ENCODE results near the gene ADARB2. TPM values are rescaled to one million over a fixed set of nuclear protein-coding genes. Genes with fewer than 3 reads are reported as not detected.
A peak's percentile ranks its signal among the peaks of the same experiment; 100 is the strongest.

ADARB2 gene
- total and polyA plus RNA-seq, 10 of the 15 experiments (the other 5 are each of a cell fraction or from before 2014, with no cell fraction given): 0.02 to 4.1 (median 0.76) TPM

DNA sequence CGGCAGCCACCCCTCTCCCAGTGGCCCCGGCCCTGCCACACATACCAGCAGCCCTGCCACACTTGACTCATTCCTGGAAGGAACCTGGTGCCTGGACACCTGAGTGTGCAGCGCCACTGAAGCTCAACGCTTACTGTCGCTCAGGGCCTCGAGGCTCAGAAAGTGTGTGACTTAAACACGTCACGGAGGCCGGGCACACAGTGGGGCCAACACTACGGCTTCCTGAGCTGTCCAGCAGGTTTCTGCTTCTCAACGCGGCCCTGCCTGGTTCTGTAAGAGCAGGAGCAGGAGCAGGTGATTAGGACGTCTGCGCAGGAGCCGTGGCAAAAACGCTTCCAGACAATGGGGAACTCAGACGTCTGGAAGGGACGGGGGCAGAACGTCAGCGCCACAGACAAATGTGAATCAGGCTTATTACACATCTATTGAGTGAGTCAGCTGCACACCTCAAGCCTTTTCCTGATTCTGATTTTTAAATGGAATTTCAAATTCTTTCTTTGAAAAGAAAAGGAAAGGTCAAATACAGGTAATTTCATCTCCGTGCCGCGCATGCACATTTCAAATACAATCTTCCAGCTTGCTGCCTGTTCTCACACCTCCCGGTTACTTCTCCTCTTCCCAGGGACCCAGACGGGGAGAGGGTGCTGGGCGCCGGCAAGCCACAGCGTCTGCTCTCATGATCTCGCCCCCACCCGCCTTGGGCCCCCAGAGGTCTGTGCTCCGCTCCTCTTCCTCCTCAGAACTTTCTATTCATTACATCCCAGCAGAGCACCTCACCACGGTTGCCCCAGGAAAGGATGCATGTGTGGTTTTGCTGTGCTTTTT, 66.6 kb downstream of the ADARB2 start:
- FAIRE-seq (no peak), DNase-seq (ENCODE audit: low read depth, low spot score) (no peak), ATAC-seq (no peak)
- no peak overlapping the region for H3K4me3 ChIP-seq
- peaks cover 20% of the 10 kb centered on the region for H3K4me1 ChIP-seq (ENCODE audit: control insufficient read depth, insufficient read depth, low read length)
- RAD21 ChIA-PET (ENCODE audit: unreplicated experiment): no interaction called here
- H3K9ac ChIP-seq (ENCODE audit: control insufficient read depth, insufficient read depth, low read length): no peak overlapping the region
- H3K4me2 ChIP-seq (ENCODE audit: control insufficient read depth, insufficient read depth): no peak overlapping the region
- CTCF ChIA-PET: no interaction called here
- intact Hi-C loops (cut with micrococcal nuclease; ENCODE audit: unreplicated experiment): no loop called here
- no TSS peak for BruUV-seq (replicated peaks)
- no peaks in the 10 kb centered on the region for H3K9me3 ChIP-seq (replicated peaks; ENCODE audit: control insufficient read depth, insufficient read depth, low read length)
- no peaks in the 10 kb centered on the region for H3K36me3 ChIP-seq (ENCODE audit: control insufficient read depth in 2 of 2, insufficient read depth in 2 of 2, low read length in 1 of 2)
- no peaks in the 10 kb centered on the region for H3K79me2 ChIP-seq (ENCODE audit: control insufficient read depth, insufficient read depth, low read length)
- no peaks in the 10 kb centered on the region for H4K20me1 ChIP-seq (ENCODE audit: control insufficient read depth, insufficient read depth)
- POLR2A ChIA-PET: no interaction called here
- no peak for TF ChIP-seq ZNF384 (IDR thresholded peaks at IDR 0.05; ENCODE audit: borderline replicate concordance, low read depth, low read length)
- no peak for TF ChIP-seq NBN (IDR thresholded peaks at IDR 0.05)
- no peak for TF ChIP-seq IKZF1 (conservative IDR thresholded peaks at IDR 0.05)
- TF ChIP-seq NR2C1 (IDR thresholded peaks at IDR 0.05): no peak
- no peak for TF ChIP-seq CREM (IDR thresholded peaks at IDR 0.05; ENCODE audit: low read depth)
- TF ChIP-seq ZNF622 (IDR thresholded peaks at IDR 0.05): no peak
- no peak for TF ChIP-seq RAD51 (IDR thresholded peaks at IDR 0.05)
- TF ChIP-seq EED (IDR thresholded peaks at IDR 0.05; ENCODE audit: low read depth): 0 out of 2 replicates have a peak, but pooled peaks have one; percentile 13
- SMC1A ChIA-PET (ENCODE audit: uncharacterized antibody, unreplicated experiment): interaction anchor here (2.0 kb wide), 1 partner anchor 68 kb away, joined by 5 read pairs; no protein-coding TSS in a partner anchor
- H3K27ac ChIP-seq (ENCODE audit: control insufficient read depth, insufficient read depth): no peak overlapping the region
- WGBS (ENCODE audit: insufficient coverage, insufficient replicate concordance, low lambda C conversion rate, missing lambda C conversion rate): 40% methylated on average over 28 of the region's 32 CpGs
- H3K27me3 ChIP-seq (replicated peaks in 1 of 2; ENCODE audit: control insufficient read depth in 2 of 2, insufficient read depth in 2 of 2, low read length in 1 of 2): no peaks in the 10 kb centered on the region
- in situ Hi-C loops (cut with MboI): no loop called here
- no peak overlapping the region for H2AFZ ChIP-seq (ENCODE audit: control insufficient read depth, low read depth, low read length)

DNA sequence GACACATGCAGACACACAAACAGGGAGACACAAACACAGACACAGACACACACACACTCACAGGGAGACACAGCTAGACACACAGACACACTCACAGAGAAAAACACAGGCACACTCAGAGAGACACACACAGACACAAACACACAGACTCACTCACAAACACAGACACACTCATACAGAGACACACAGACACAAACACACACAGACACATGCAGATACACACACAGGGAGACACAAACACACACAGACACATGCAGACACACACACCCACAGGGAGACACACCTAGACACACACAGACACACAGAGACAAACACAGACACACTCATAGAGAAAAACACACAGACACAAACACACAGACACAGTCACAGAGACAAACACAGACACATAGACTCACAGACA, 67.9 kb downstream of the ADARB2 start:
- Histone ChIP-seq H3K27me3 (replicated peaks in 1 of 2; ENCODE audit: control insufficient read depth in 2 of 2, insufficient read depth in 2 of 2, low read length in 1 of 2) (no peaks in the 10 kb centered on the region), H3K4me3 (no peak overlapping the region), H3K9ac (ENCODE audit: control insufficient read depth, insufficient read depth, low read length) (no peak overlapping the region), H3K9me3 (replicated peaks; ENCODE audit: control insufficient read depth, insufficient read depth, low read length) (no peaks in the 10 kb centered on the region), H3K4me2 (ENCODE audit: control insufficient read depth, insufficient read depth) (no peak overlapping the region), H3K4me1 (ENCODE audit: control insufficient read depth, insufficient read depth, low read length) (peaks cover 12% of the 10 kb centered on the region), H3K36me3 (ENCODE audit: control insufficient read depth in 2 of 2, insufficient read depth in 2 of 2, low read length in 1 of 2) (no peaks in the 10 kb centered on the region), H3K79me2 (ENCODE audit: control insufficient read depth, insufficient read depth, low read length) (no peaks in the 10 kb centered on the region), H4K20me1 (ENCODE audit: control insufficient read depth, insufficient read depth) (no peaks in the 10 kb centered on the region), H3K27ac (ENCODE audit: control insufficient read depth, insufficient read depth) (no peak overlapping the region), H2AFZ (ENCODE audit: control insufficient read depth, low read depth, low read length) (no peak overlapping the region)
- in situ Hi-C loops (cut with MboI) (no loop called here), intact Hi-C loops (cut with micrococcal nuclease; ENCODE audit: unreplicated experiment) (loop anchor here (10.0 kb wide), 1 partner anchor 245 kb away; no protein-coding TSS in a partner anchor)
- no TSS peak for BruUV-seq (replicated peaks)
- DNase-seq (ENCODE audit: low read depth, low spot score): no peak
- POLR2A ChIA-PET: interaction anchor here (1.3 kb wide), 1 partner anchor 70 kb away, joined by 5 read pairs; no protein-coding TSS in a partner anchor
- SMC1A ChIA-PET (ENCODE audit: uncharacterized antibody, unreplicated experiment): interaction anchor here (0.7 to 2.0 kb wide), 3 partner anchors 27 to 69 kb away, joined by 3 to 5 read pairs (median 3); no protein-coding TSS in a partner anchor
- no peak for ATAC-seq
- RAD21 ChIA-PET (ENCODE audit: unreplicated experiment): no interaction called here
- no peak for FAIRE-seq
- CTCF ChIA-PET: no interaction called here
- TF ChIP-seq MEF2B (IDR thresholded peaks at IDR 0.05; ENCODE audit: partially characterized antibody, poor library complexity, severe bottlenecking) (no peak), CREM (IDR thresholded peaks at IDR 0.05; ENCODE audit: low read depth) (no peak), CHD1 (IDR thresholded peaks at IDR 0.05; ENCODE audit: low read depth, low read length) (no peak), NBN (IDR thresholded peaks at IDR 0.05) (peak; percentile 52; the same call in 1 of the 2 replicates), CHD4 (IDR thresholded peaks at IDR 0.05) (no peak)
- TF ChIP-seq, protein P1, sequence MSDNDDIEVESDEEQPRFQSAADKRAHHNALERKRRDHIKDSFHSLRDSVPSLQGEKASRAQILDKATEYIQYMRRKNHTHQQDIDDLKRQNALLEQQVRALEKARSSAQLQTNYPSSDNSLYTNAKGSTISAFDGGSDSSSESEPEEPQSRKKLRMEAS (IDR thresholded peaks at IDR 0.05; ENCODE audit: low read depth, low read length): no peak
- TF ChIP-seq, protein P2, sequence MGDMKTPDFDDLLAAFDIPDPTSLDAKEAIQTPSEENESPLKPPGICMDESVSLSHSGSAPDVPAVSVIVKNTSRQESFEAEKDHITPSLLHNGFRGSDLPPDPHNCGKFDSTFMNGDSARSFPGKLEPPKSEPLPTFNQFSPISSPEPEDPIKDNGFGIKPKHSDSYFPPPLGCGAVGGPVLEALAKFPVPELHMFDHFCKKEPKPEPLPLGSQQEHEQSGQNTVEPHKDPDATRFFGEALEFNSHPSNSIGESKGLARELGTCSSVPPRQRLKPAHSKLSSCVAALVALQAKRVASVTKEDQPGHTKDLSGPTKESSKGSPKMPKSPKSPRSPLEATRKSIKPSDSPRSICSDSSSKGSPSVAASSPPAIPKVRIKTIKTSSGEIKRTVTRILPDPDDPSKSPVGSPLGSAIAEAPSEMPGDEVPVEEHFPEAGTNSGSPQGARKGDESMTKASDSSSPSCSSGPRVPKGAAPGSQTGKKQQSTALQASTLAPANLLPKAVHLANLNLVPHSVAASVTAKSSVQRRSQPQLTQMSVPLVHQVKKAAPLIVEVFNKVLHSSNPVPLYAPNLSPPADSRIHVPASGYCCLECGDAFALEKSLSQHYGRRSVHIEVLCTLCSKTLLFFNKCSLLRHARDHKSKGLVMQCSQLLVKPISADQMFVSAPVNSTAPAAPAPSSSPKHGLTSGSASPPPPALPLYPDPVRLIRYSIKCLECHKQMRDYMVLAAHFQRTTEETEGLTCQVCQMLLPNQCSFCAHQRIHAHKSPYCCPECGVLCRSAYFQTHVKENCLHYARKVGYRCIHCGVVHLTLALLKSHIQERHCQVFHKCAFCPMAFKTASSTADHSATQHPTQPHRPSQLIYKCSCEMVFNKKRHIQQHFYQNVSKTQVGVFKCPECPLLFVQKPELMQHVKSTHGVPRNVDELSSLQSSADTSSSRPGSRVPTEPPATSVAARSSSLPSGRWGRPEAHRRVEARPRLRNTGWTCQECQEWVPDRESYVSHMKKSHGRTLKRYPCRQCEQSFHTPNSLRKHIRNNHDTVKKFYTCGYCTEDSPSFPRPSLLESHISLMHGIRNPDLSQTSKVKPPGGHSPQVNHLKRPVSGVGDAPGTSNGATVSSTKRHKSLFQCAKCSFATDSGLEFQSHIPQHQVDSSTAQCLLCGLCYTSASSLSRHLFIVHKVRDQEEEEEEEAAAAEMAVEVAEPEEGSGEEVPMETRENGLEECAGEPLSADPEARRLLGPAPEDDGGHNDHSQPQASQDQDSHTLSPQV (IDR thresholded peaks at IDR 0.05): no peak

All from GM12878 (cell line).